ENCODE data around the gene BPNT1. TPM values are rescaled to one million over a fixed set of nuclear protein-coding genes. Genes with fewer than 3 reads are reported as not detected.
A peak's percentile ranks its signal among the peaks of the same experiment; 100 is the strongest.

Gene BPNT1
- total and polyA plus RNA-seq, 2 of the 8 experiments (the other 6 are each of a cell fraction or from before 2014, with no cell fraction given), result 13.2 to 16.3 TPM

- Histone ChIP-seq H3K4ac (replicated peaks; ENCODE audit: insufficient read length, low read depth, low read length) (no peak overlapping the region), H3K79me2 (ENCODE audit: control insufficient read depth in 1 of 2, insufficient read depth in 2 of 2, low read length in 2 of 2) (peaks cover 5 to 48% of the 10 kb centered on the region in 2 experiments), H2BK5ac (ENCODE audit: low read depth, low read length) (no peak overlapping the region), H2BK12ac (ENCODE audit: low read depth, low read length) (no peak overlapping the region), H2BK15ac (ENCODE audit: low read length) (no peak overlapping the region), H3K9ac (replicated peaks in 1 of 4; ENCODE audit: extremely low read depth in 1 of 4, low read depth in 3 of 4, low read length in 3 of 4) (no peak overlapping the region; a peak in 1 of 7 replicates), H4K8ac (ENCODE audit: extremely low read depth, insufficient read depth, low read length) (no peak overlapping the region), H4K91ac (replicated peaks; ENCODE audit: insufficient read length, low read length) (no peak overlapping the region), H2BK20ac (ENCODE audit: low read length) (no peak overlapping the region), H3K4me2 (ENCODE audit: insufficient read depth in 1 of 2, low read depth in 2 of 2, low read length in 2 of 2) (peak overlapping the region; percentile 41 to 82), H4K5ac (ENCODE audit: insufficient read length, low read depth, low read length) (no peak overlapping the region), H3K4me3 (ENCODE audit: extremely low read depth in 1 of 4, insufficient read depth in 2 of 4, low read depth in 3 of 4, low read length in 4 of 4) (peak overlapping the region in 2 of 4 experiments; percentile 84 to 89; a peak in 3 of 8 replicates), H3K23ac (ENCODE audit: insufficient read length) (no peak overlapping the region), H3K27me3 (replicated peaks in 1 of 4; ENCODE audit: control insufficient read depth in 3 of 4, extremely low read depth in 1 of 4, insufficient read depth in 3 of 4, low read length in 3 of 4) (no peaks in the 10 kb centered on the region), H3K18ac (ENCODE audit: extremely low read depth, low read length) (no peak overlapping the region), H3K9me3 (ENCODE audit: insufficient read depth in 2 of 2, low read depth in 1 of 2, low read length in 1 of 2) (no peaks in the 10 kb centered on the region), H3K4me1 (replicated peaks in 1 of 4; ENCODE audit: control insufficient read depth in 3 of 4, insufficient read depth in 4 of 4, low read length in 3 of 4) (peaks cover 0 to 3% (median 0%) of the 10 kb centered on the region in 4 experiments; a peak in 3 of 7 replicates), H3K79me1 (ENCODE audit: low read depth, low read length) (no peaks in the 10 kb centered on the region), H4K20me1 (replicated peaks in 1 of 2; ENCODE audit: control insufficient read depth in 1 of 2, insufficient read depth in 2 of 2, low read length in 2 of 2) (peaks cover 0 to 1% of the 10 kb centered on the region in 2 experiments), H3K56ac (replicated peaks; ENCODE audit: insufficient read length, low read depth, low read length) (no peak overlapping the region), H3K14ac (ENCODE audit: insufficient read length) (no peak overlapping the region), H3K36me3 (ENCODE audit: control insufficient read depth in 2 of 4, insufficient read depth in 4 of 4, low read length in 3 of 4) (peaks cover 0 to 3% (median under 1%) of the 10 kb centered on the region in 4 experiments; a peak in 3 of 8 replicates), H2BK120ac (replicated peaks; ENCODE audit: low read depth, low read length) (no peak overlapping the region), H2AFZ (ENCODE audit: low read length) (no peak overlapping the region), H3K27ac (ENCODE audit: low read depth, low read length) (no peak overlapping the region), H3K23me2 (ENCODE audit: low read depth, low read length) (0 out of 2 replicates have a peak, but pooled peaks cover 3% of the 10 kb centered on the region), H2AK5ac (ENCODE audit: low read depth, low read length) (no peak overlapping the region)
- FAIRE-seq (no peak), DNase-seq (ENCODE audit: low read depth in 1 of 2, low spot score in 2 of 2) (no peak)
- 86% methylated on average over 4 of the region's 4 CpGs; no CpG with 5 or more reads in 1 of the 2 experiments for WGBS, 2 experiments (ENCODE audit: extremely low coverage in 1 of 2, insufficient coverage in 1 of 2, insufficient read length in 1 of 2, insufficient replicate concordance in 2 of 2, low coverage in 1 of 2, low lambda C conversion rate in 2 of 2, missing lambda C conversion rate in 1 of 2)
- CTCF ChIA-PET (ENCODE audit: partially characterized antibody), result interaction anchor here (0.9 to 1.0 kb wide), 2 partner anchors 24 to 68 kb away, joined by 3 to 5 read pairs; no protein-coding TSS in a partner anchor
- POLR2A ChIA-PET (ENCODE audit: partially characterized antibody), result interaction anchor here (0.9 to 1.1 kb wide), 2 partner anchors 9 to 13 kb away, joined by 3 read pairs; no protein-coding TSS in a partner anchor
- no peak for TF ChIP-seq ZNF274 (IDR thresholded peaks at IDR 0.05; ENCODE audit: borderline replicate concordance, extremely low read depth, low read length)
- no peak for TF ChIP-seq RNF2 (IDR thresholded peaks at IDR 0.05; ENCODE audit: borderline replicate concordance, low read depth, low read length, missing control alignments, poor library complexity, severe bottlenecking)
- no peak for TF ChIP-seq GABPA (IDR thresholded peaks at IDR 0.05; ENCODE audit: borderline replicate concordance, insufficient read depth, low read length)
- TF ChIP-seq SRF (IDR thresholded peaks at IDR 0.05; ENCODE audit: low read depth, low read length), result no peak
These were observed 44.8 kb downstream of the BPNT1 start for GRCh38 chr1:220044678-220045355.
